GM13976 (cell line): ENCODE results near the gene RAB5IF.

Experiments
- DNase-seq: peaks from one replicate; pipeline ENCODE4 v3.0.0; 2012; ENCODE audit warnings: low spot score
- CTCF ChIP-seq: IDR thresholded peaks from 2 replicates; pipeline ENCODE4 v1.5.1; 2012; ENCODE audit warnings: borderline replicate concordance, mild to moderate bottlenecking; ENCODE audit not compliant: insufficient read depth; ENCODE audit errors: extremely low read depth, missing control alignments, control extremely low read depth
- in situ Hi-C: fragments of 300-500 bp; cut with MboI; formaldehyde crosslinking; loops from one replicate; pipeline ENCODE4 v1.12.0; 2022; ENCODE audit warnings: low sequenced_read_pairs, mixed read lengths, inconsistent platforms; ENCODE audit not compliant: unreplicated experiment

RAB5IF gene

GRCh38 chr20:36587388-36588070, 18.1 kb upstream of the RAB5IF start:
- no peak for TF ChIP-seq CTCF
- in situ Hi-C loops, result no loop called here
- peak; percentile 6 for DNase-seq

- DNase-seq, result no peak
- in situ Hi-C loops, result no loop called here
- no peak for TF ChIP-seq CTCF
These were observed 14.3 kb upstream of the RAB5IF start for GRCh38 chr20:36591281-36591680.

GRCh38 chr20:36591854-36592641, 13.5 kb upstream of the RAB5IF start:
- DNase-seq, result no peak
- in situ Hi-C loops, result no loop called here
- TF ChIP-seq CTCF, result peak; percentile 49

GRCh38 chr20:36593347-36593929, 12.1 kb upstream of the RAB5IF start:
- DNase-seq, result no peak
- no peak for TF ChIP-seq CTCF
- in situ Hi-C loops, result no loop called here

GRCh38 chr20:36599912-36600345, 5.7 kb upstream of the RAB5IF start:
- TF ChIP-seq CTCF, result no peak
- DNase-seq, result no peak
- in situ Hi-C loops, result no loop called here

- in situ Hi-C loops, result no loop called here
- DNase-seq, result no peak
These were observed 4.0 kb upstream of the RAB5IF start for GRCh38 chr20:36601540-36601939.

More at GRCh38 chr20:36601540-36601939, 4.0 kb upstream of the RAB5IF start:
- no peak for TF ChIP-seq CTCF
